GM12874 (cell line): ENCODE data around the gene IL4.

ENCODE experiments used
- CTCF ChIP-seq: IDR thresholded peaks from 2 replicates; pipeline ENCODE4 v1.5.1; 2011; ENCODE audit warnings: low read depth, mild to moderate bottlenecking, control low read depth, low read length, moderate library complexity; ENCODE audit not compliant: insufficient read depth

The IL4 gene

GRCh38 chr5:132651838-132652469 is 21.8 kb upstream of the IL4 start:
- no peak for TF ChIP-seq CTCF

- TF ChIP-seq CTCF = no peak
Observed at GRCh38 chr5:132653716-132654115, 20.1 kb upstream of the IL4 start.

- TF ChIP-seq CTCF = 0 out of 2 replicates have a peak, but pooled peaks have one; percentile 9
Observed at GRCh38 chr5:132655821-132656773, 17.7 kb upstream of the IL4 start.

GRCh38 chr5:132656774-132657355 is 16.9 kb upstream of the IL4 start:
- TF ChIP-seq CTCF = no peak

GRCh38 chr5:132657676-132658380 is 16.0 kb upstream of the IL4 start, which contains the start of gene IL13:
IL13 (plus strand) TSS chr5:132658173; CDS start chr5:132658187, 14 bp downstream.
- TF ChIP-seq CTCF = no peak

- no peak for TF ChIP-seq CTCF
Observed at GRCh38 chr5:132658381-132659302, 15.1 kb upstream of the IL4 start.
